Urothelium cell line (cell line): Measurements from ENCODE around the gene CDR2.
"Not testable (repeated sequence)": the region's sequence is repeated elsewhere in the genome, so short reads cannot be mapped to it uniquely, and the experiment has no call there.

ENCODE experiments used
- DNase-seq: peaks from one replicate; pipeline ENCODE4 v3.0.0; 2011; ENCODE audit warnings: low spot score, mixed read lengths
- FAIRE-seq: peaks from 2 replicates; lab custom pipeline; 2011; peaks lifted over from hg19 to GRCh38; lab: Jason Lieb, UNC

Gene CDR2

DNA sequence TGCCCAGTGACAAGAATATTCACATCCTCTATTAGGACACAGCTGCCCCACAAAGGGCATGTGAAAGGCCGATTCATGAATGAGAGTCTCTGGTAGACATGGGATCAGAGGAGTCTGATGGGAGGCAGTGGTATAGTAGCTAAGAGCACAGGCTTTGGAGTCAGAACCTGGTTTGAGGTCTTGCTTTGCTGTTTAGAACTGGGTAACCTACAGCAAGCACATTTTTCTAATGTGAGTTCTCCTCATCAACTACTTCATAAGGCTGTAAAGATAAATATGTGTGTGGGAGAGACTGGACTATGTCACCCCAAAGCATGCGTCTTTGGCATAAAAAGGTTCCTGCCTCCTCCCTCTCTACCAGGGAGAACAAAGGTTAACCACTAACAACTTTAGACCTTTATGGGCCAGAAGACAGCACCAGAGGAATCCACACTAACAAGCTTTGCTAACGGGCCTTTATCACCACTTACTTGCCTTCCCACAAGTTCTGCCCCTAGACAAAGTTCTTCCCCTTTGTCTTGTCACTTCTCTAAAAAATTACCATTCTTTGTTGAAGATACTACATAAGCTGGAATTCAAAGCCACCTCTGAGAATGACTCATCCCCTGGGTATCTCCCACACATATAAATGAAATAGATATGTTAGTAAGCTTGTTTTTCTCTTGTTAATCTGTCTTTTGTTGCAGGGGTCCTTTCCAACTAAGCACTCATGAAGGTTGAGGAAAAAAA is 21.1 kb downstream of the CDR2 start:
- FAIRE-seq (no peak), DNase-seq (peak; percentile 26)

DNA sequence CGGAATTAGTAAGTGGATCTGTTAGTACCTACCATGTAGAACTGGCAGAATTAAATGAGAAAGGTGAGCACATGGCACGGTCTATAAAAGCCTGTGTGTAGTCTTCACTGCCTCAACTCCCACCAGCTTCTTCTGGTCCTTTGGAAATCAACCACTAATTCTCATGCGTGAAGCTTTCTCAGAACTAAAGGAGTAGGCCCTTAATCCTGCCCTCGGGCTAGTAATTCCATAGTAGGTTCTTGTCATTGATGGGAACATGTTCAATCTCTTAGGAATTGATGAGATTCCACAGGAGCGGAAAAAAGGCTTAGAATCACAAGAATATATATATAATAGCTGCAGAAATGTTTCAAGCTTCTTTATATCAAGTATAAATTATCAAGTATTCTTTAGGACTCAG is 21.7 kb downstream of the CDR2 start:
- no peak for FAIRE-seq

DNA sequence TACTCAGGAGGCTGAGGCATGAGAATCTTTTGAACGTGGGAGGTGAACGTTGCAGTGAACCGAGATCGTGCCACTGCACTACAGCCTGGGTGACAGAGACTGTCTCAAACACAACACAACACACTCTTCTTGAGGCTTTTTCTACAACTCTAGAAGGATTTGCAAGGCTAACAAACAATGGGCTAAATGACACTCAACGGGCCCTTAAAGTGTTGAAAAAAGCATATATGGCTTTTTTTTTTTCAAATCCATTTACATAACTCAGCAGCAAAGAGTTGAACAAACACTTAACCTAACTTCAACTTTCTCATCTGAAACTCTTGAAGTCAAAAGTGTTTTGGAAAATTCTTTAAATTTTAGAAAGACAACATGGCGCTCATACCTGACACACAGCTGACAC is 22.3 kb downstream of the CDR2 start:
- DNase-seq: no peak
- no peak for FAIRE-seq

More for the DNA sequence above, 21.7 kb downstream of the CDR2 start:
- no peak for DNase-seq

DNA sequence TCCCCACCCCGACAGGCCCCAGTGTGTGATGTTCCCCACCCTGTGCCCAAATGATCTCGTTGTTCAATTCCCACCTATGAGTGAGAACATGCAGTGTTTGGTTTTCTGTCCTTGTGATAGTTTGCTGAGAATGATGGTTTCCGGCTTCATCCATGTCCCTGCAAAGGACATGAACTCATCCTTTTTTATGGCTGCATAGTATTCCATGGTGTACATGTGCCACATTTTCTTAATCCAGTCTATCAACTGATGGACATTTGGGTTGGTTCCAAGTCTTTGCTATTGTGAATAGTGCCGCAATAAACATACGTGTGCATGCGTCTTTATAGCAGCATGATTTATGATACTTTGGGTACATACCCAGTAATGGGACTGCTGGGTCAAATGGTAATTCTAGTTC is 23.4 kb downstream of the CDR2 start:
- not testable (repeated sequence) for DNase-seq, FAIRE-seq

DNA sequence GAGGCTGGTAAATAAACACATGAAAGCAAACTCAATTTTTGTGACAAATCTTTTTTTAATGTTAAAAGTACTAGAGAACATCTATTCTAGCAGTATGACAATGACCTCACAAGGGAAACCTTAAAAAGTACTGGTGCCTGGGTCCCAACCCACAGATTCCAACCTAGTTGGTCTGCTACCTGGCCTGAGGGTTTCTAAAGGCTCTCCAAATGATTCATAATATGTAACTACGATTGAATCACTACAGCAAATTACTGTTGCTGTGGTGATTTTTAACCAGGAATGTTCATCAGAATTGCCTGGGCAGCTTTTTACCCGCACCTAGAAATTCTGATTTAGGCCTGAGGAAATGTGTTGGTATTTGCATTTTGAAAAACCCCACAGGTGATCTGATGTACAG is 26.1 kb downstream of the CDR2 start:
- DNase-seq (no peak), FAIRE-seq (no peak)

DNA sequence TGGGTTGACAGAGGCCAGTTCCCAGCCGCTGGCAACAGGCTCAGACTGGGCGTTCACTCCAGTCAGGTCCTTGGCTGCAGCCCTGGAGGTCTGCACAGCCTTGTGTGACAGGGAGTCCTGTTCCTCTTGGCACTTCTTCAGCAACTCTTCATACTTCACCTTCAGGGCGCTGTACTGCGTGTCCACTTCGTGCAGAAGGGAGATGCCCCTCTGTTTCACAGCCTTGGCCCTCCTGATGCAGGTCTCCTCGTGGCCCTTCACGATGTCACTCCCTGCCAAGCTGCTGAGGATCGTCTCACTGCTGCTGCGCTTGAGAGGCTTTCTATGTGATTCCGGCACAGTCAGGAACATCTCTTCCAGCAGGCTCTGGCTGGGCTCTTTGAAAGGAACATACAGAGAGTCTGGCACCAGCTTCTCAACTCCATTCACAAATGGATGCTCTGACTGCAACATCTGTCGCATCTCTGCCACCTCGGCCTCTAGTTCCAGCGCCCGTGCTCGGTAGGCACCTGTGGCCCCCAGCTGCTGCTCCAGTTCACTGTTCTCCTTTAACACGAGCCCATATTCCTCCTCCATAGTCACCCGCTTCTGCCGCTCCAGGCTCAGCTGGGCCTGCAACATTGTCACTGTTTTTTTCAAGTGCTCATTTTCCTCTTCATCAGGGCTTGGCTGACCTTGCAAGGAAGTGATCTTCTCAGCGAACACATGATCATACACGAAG is 27.2 kb downstream of the CDR2 start:
- no peak for DNase-seq
- no peak for FAIRE-seq

DNA sequence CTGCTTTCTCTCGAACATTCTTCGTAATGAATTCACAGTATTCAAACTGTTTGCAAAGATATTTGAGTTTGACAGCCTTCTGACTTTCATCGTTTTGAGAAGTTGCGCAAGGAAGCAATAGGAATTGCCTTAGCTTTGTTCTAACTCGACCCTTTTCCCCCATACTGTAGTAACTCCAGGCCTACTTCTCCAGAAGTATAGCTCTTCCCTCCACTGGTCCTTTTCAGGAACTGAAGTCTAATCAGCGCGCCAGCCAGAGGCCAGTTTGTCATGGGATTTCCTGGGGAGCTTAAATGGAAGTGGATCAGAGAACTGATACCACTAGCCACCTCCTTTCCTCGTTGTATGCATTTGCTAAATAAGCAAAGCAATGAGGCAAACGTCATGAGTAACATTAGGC is 27.9 kb downstream of the CDR2 start:
- no peak for FAIRE-seq
- no peak for DNase-seq

GRCh38 chr16:22342082-22342481 is 32.3 kb downstream of the CDR2 start:
- DNase-seq (no peak), FAIRE-seq (no peak)

GRCh38 chr16:22340945-22341344 is 33.5 kb downstream of the CDR2 start:
- DNase-seq: no peak
- FAIRE-seq: no peak

DNA sequence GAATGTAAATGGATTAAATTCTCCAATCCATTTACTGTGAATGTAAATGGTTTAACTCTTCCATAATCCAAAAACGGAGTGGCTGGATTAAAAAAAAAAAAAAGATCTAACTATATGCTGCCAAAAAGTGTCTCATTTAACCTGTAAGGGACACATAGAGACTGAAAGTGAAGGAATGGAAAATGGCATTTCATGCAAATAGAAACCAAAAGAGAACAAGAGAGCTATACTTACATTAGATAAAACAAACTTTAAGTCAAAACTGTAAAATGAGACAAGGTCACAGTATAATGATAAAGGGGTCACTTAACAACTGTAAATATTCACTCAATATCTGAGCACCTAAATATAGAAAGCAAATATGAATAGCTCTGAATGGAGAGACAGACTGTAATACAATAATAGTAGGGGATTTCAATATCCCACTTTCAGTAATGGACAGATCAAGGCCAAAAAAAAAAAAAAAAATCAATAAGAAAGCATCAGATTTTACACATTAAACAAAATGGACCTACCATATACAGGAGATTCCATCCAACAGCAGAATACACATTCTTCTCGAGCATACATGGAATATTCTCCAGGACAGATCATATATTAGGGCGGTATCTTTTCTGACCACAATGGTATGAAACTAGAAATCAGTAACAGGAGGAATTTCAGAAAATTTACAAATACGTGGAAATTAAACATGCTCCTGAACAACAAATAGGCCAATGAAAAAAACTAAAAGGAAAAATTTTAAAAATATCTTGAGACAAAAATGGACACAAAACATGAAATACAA is 36.4 kb downstream of the CDR2 start:
- FAIRE-seq (no peak), DNase-seq (no peak)

GRCh38 chr16:22337045-22337444 is 37.4 kb downstream of the CDR2 start:
- DNase-seq: no peak
- no peak for FAIRE-seq

GRCh38 chr16:22336581-22336980 is 37.8 kb downstream of the CDR2 start:
- no peak for DNase-seq
- no peak for FAIRE-seq

DNA sequence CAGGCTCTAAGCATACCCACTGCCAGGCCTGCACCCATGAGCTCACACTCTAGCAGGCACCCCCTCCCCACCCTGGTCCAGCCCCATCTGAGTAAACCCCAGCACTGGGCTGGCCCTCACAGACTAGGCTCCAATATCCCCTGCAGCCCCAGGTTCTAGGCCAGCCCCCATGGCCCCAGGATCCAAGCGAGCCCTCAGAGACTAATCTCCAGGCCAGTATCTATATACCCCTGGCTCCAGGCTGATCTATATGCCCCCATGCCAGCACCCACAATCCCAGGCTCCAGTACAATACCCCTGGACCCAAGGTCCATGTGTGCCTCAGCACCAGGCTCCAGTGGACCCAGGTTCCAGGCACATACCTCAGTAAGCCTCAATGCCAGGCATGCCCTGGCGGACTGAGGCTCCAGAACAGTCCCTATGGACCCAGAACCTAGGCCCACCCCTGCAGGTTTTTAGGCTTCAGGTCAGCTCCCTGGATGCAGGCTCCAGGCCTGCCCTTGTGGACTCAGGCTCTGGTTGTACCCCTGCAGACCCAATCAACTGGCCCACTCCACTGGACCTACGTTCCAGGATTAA is 38.7 kb downstream of the CDR2 start:
- DNase-seq (no peak), FAIRE-seq (no peak)

DNA sequence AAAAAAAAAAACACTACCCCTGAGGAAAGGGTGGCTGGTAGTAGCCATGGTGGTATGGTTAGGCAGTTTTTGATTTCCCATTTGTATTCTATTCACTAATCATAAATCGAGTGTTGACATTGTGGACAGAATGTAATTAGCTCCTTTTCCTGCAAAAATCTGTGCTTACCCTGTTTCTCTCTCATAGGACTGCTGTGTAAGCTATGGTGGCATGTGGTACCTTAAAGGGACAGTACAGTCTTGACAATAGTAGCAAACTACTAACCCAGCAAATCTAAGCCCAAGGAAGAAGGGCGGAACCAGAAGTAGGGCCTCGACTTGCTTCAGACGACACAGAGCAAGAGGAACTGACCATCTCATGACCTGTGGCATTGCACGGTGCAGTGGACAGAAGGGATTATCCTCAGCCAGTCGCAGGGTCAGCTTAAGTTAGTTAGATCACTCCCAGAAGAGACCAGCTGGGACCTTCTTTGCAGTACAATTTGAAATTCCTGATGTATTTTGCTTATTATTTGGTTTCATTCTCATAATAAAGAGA is 40.9 kb downstream of the CDR2 start:
- no peak for DNase-seq
- no peak for FAIRE-seq

GRCh38 chr16:22330326-22330725 is 44.1 kb downstream of the CDR2 start:
- DNase-seq: no peak
- no peak for FAIRE-seq

DNA sequence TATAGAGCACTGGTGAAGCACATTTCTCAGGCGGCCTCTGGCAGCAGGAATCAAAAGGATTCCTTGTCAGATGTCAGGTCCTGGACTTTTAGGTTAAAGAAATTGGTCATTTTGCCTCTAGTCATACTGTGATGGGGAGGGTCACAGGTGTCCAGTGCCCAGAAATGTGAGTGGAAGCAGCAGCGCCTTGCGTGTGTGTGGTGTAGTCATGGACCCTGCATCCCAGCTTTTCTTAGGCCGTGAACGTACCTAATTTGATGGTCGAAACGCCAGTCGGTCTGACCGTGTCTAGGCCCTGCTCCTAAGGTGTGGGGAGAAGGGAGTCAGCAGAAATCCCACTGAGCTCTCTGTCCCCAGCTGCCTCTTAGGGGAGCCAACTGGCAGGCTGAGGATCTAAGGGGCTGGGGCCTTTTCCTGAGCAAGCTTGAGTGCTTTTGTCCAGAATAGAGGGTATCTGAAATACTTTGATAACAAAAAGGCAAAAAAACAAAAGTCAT is 45.2 kb downstream of the CDR2 start:
- no peak for FAIRE-seq

DNA sequence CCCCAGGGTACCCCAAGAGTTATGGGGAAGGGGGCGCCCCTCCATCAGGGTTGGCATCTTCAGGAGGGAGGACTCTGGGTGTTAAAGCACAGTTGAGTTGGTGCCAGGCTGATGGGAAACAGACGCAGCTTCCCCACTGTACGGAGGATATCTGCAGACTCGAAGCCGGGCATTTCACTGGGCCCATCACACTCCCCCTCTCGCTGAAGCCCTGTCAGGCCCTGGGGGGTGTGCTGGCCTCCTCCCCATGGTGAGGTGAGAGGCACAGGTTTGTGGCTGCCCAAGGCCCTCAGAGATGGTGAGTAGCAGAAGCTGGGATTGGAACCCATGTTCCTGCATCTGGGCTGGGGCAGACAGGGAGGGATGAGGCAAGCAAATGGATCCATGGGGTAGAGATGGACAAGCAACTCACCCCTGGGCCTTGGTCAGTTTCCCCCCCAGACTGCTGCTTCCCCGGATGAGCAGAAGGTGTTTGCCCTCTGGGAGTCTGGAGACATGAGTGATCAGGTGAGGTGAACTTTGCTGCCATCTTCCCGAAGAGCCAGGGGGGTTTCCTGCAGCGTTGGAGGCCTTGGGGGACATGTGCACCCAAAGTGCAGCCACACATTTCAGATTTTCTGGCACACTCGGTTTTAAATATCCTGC is 46.2 kb downstream of the CDR2 start:
- FAIRE-seq (no peak), DNase-seq (no peak)

More for the DNA sequence above, 45.2 kb downstream of the CDR2 start:
- no peak for DNase-seq

- no peak for FAIRE-seq
- no peak for DNase-seq
These were observed 47.0 kb downstream of the CDR2 start for GRCh38 chr16:22327446-22327775.

GRCh38 chr16:22326771-22327445 is 47.5 kb downstream of the CDR2 start:
- no peak for FAIRE-seq
- no peak for DNase-seq

GRCh38 chr16:22326369-22326652 is 48.1 kb downstream of the CDR2 start:
- no peak for FAIRE-seq
- no peak for DNase-seq
